Measurements from ENCODE around the gene LGALSL.

DNA sequence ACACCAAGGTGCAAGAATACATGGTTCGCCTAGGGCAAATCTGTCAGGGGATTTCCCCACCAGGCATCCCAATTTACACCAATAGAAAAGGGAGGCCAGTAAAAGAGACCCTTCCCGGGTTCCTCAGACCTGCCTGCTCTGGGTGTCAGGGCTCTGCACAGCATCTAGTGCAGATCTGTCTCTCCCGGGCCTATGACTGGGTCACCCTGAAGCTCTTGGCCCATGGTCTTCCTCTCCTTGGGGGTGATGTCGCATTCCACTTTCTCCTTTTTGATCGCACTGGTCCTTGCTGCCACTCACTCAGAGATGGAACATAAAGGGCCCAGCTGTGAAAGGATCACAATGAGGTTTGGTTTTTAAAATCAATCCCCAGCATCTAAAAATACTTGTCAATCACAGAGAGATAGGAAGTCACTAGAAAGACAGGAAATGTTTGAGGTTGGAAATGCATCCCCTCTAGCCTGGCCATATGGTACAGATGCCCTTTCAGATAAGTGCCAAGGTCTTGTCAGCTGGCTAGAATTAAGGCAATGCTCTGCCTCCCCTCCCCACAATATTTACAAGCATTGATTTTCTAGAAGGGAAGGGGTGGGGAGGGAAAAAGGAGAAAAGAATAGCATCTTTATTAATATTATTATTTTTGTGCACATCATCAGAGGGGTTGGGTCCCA lies 35.3 kb downstream of the LGALSL start:
- TF ChIP-seq, protein P1, sequence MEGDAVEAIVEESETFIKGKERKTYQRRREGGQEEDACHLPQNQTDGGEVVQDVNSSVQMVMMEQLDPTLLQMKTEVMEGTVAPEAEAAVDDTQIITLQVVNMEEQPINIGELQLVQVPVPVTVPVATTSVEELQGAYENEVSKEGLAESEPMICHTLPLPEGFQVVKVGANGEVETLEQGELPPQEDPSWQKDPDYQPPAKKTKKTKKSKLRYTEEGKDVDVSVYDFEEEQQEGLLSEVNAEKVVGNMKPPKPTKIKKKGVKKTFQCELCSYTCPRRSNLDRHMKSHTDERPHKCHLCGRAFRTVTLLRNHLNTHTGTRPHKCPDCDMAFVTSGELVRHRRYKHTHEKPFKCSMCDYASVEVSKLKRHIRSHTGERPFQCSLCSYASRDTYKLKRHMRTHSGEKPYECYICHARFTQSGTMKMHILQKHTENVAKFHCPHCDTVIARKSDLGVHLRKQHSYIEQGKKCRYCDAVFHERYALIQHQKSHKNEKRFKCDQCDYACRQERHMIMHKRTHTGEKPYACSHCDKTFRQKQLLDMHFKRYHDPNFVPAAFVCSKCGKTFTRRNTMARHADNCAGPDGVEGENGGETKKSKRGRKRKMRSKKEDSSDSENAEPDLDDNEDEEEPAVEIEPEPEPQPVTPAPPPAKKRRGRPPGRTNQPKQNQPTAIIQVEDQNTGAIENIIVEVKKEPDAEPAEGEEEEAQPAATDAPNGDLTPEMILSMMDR (IDR thresholded peaks at IDR 0.05), result no peak
- TF ChIP-seq POLR2A (IDR thresholded peaks at IDR 0.05) (no peak), POLR2AphosphoS5 (IDR thresholded peaks at IDR 0.05) (no peak), EP300 (IDR thresholded peaks at IDR 0.05) (no peak)

Measured in stomach (tissue), 4 donors.